ENCODE data around the gene TSPY9. TPM values are rescaled to one million over a fixed set of nuclear protein-coding genes. Genes with fewer than 3 reads are reported as not detected.
"Not testable (repeated sequence)": the region's sequence is repeated elsewhere in the genome, so short reads cannot be mapped to it uniquely, and the experiment has no call there.

TSPY9 gene
- not detected for total RNA-seq

GRCh38 chrY:9486967-9487366 lies at the start of gene TSPY9:
TSPY9 (plus strand) TSS chrY:9487267; CDS start chrY:9487313, 46 bp downstream.
- H3K27ac ChIP-seq; H3K36me3 ChIP-seq; H3K27me3 ChIP-seq; H3K4me1 ChIP-seq; intact Hi-C loops (cut with DNase I); H3K9ac ChIP-seq (ENCODE audit: low read depth in 2 of 2, low read length in 2 of 2); DNase-seq; H3K9me3 ChIP-seq; H3K4me3 ChIP-seq: not testable (repeated sequence)

- H3K36me3 ChIP-seq; H3K27ac ChIP-seq; H3K4me1 ChIP-seq; H3K4me3 ChIP-seq; H3K27me3 ChIP-seq; DNase-seq; H3K9ac ChIP-seq (ENCODE audit: low read depth in 2 of 2, low read length in 2 of 2); intact Hi-C loops (cut with DNase I); H3K9me3 ChIP-seq: not testable (repeated sequence)
Measured at GRCh38 chrY:9466655-9467054, 20.4 kb upstream of the TSPY9 start, which contains the start of gene TSPY1. TSPY1 (plus strand) TSS chrY:9466955; CDS start chrY:9467001, 46 bp downstream.

DNA sequence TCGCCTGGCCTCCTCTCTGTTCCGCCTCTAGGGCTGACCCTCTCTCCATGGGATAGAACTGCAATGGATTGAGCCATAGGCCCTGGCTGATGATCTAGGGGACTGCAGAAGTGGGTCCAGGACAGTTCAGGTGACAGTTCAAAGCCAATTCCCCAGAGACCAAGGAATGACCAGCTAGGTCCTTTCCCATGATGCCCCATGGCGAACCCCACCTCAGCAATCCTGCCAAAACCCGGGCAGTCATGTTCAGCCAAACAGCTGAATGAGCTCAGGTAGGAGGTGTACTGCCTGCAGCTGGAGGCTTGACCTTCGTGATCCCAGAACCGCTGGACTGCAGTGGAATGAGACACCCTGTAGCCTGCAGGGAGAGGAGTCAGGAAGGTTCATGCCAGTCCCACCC lies 17.3 kb downstream of the TSPY9 start:
- H3K9me3 ChIP-seq; intact Hi-C loops (cut with DNase I); H3K36me3 ChIP-seq; H3K27me3 ChIP-seq; H3K4me3 ChIP-seq; H3K9ac ChIP-seq (ENCODE audit: low read depth in 2 of 2, low read length in 2 of 2); H3K4me1 ChIP-seq; H3K27ac ChIP-seq; DNase-seq: not testable (repeated sequence)

GRCh38 chrY:9516287-9516686 lies 29.2 kb downstream of the TSPY9 start:
- not testable (repeated sequence) for DNase-seq

GRCh38 chrY:9527580-9527979 lies 40.5 kb downstream of the TSPY9 start, which contains the start of gene TSPY10:
TSPY10 (plus strand) TSS chrY:9527880; CDS start chrY:9527926, 46 bp downstream.
- intact Hi-C loops (cut with DNase I); DNase-seq; H3K36me3 ChIP-seq; H3K9me3 ChIP-seq; H3K4me1 ChIP-seq; H3K27me3 ChIP-seq; H3K4me3 ChIP-seq; H3K9ac ChIP-seq (ENCODE audit: low read depth in 2 of 2, low read length in 2 of 2); H3K27ac ChIP-seq: not testable (repeated sequence)

More at GRCh38 chrY:9516287-9516686, 29.2 kb downstream of the TSPY9 start:
- H3K9me3 ChIP-seq; intact Hi-C loops (cut with DNase I); H3K9ac ChIP-seq (ENCODE audit: low read depth in 2 of 2, low read length in 2 of 2); H3K27ac ChIP-seq; H3K27me3 ChIP-seq; H3K4me1 ChIP-seq; H3K36me3 ChIP-seq; H3K4me3 ChIP-seq: not testable (repeated sequence)

Other genes starting within 250 kb of the TSPY9 start
- gene TSPY4, start 149.8 kb upstream of the TSPY9 start, total RNA-seq: not detected
- gene TSPY8, start 129.5 kb upstream of the TSPY9 start, total RNA-seq: not detected
- gene TSPY3, start 88.8 kb upstream of the TSPY9 start, total RNA-seq: not detected
- not detected for gene TSPY1, start 20.3 kb upstream of the TSPY9 start, total RNA-seq
- not detected for gene TSPY10, start 40.6 kb downstream of the TSPY9 start, total RNA-seq

All from colonic mucosa (tissue), 4 donors.